NCI-H1417 (cell line): ENCODE results near the gene NOBOX.
A peak's percentile ranks its signal among the peaks of the same experiment; 100 is the strongest.
"Not testable (repeated sequence)": the region's sequence is repeated elsewhere in the genome, so short reads cannot be mapped to it uniquely, and the experiment has no call there.

ENCODE experiments used
- DNase-seq, 3 experiments: peaks; one replicate each; lab custom pipeline; 2025; lab: John Stamatoyannopoulos, UW

NOBOX gene

DNA sequence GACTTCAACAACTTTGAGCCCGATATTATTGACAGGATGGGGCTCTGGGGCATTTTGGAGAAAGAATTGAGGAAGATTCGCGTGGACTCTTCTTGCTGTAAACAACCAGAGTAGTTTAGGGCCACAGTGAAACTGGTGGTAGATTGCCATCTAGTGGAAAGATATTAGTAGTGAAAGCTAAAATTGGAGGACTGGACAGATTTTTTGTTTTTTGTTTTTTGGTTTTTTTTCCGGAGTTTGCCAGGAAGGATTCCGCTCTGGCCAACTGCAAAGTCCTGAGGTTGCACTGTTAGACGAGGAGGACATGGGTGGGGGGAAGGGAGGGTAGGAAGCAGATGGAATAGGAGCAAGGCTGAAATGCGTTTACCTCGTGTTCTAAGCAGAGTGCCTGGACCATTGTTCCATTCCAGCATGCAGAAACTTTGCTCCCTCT lies 11.7 kb downstream of the NOBOX start:
- DNase-seq, result peak; percentile 3 to 74 (median 23)

DNA sequence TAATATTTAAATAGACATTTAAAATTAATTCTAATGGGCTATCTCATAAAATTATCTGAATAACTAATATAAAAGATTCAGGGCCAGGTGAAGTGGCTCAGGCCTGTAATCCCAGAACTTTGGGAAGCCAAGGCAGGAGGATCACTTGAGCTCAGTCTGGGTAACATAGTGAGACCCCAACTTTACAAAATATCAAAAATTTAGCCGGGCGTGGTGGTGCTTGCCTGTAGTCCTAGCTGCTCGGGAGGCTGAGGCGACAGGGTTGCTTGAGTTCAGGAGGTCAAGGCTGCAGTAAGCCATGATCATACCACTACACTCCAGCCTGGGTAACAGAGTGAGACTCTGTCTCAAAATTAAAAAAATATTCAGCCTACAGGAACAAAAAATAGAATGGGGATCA lies 12.5 kb downstream of the NOBOX start:
- DNase-seq, result no peak

DNA sequence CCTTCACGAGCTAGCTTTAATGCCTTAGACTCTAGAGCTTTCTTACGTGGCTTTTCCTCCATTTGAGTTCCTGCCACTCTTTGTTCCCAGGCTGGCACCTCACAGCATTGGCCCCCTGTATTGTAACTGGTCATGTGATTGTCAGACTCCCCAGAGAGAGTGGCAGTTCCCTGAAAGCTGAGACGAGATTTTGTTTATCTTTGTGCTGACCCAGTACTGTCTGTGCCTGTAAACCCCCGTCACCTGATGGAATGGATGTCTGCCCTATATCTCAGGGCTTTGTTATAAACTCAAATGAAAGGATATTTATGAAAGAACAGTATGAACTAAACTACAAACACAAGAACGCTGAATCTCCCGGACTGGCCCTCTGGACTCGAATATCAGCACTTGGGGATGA lies 13.0 kb downstream of the NOBOX start:
- peak in 2 of 3 experiments; percentile 19 to 54 for DNase-seq

DNA sequence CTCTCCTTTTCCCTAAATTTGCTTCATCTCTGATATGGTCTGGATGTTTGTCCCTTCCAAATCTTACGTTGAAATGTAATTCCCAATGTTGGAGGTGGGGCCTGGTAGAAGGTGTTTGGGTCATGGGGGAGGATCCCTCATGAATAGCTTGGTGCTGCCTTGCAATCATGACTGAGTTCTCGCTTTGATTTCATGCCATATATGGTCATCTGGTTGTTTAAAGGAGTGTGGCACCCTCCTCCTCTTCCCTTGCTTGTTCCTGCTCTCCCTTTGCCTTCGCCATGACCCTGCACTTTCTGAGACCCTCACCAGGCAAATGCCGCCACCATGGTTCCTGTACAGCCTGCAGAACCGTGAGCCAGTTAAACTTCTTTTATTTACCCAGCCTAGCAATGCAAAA lies 14.5 kb downstream of the NOBOX start:
- DNase-seq, result no peak

DNA sequence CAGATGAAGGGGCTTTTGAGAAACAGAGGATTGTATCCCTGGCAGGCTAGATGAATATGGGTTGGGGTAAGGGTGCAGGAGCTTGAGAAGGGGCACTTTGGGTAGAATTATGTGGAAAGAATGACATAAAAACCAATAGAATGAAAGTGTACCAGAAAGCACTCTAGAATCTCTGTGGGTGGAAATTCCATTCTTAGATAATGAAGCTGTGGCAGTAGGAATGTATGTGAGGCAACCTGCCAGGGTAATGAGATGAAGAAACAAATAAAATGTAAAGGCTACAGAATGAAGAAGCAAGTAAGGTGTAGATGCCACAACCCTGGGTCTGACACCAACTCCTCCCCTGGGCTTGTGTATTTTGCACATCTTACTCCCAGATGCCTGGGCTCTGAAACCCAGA lies 16.8 kb downstream of the NOBOX start:
- DNase-seq, result no peak

DNA sequence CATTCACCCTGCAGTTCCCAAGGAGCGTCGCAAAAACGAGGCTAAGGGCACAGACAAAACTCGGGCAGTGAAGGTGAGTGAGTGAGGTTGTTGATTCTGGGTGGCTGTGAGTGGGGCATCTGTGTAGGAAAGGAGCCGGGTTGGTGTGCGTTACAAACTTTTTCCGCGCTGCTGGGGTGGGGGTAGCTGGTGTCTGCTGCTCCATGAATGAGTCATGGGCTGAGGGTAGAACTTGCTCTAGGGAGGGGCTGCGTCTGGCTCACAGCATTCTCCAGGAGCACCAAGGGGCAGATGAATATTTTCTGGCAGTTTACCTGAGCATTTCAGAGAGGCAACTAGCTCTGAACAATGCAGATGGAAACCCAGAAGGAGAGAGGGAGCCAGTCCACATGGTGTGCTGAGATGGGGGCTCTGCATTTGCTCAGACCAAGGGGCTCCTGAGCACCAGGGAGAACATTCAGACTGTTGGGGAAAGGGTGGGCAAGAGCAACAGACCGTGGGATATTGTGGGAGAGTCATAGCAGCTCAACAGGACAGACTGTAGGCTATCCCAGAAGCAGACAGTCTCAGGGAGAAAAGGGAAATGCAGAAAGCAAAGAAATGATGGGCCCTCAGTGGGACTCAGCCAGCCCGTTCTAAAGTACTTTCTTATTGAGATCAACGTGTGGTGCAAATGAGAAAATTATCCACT lies 18.8 kb downstream of the NOBOX start:
- DNase-seq, result no peak

DNA sequence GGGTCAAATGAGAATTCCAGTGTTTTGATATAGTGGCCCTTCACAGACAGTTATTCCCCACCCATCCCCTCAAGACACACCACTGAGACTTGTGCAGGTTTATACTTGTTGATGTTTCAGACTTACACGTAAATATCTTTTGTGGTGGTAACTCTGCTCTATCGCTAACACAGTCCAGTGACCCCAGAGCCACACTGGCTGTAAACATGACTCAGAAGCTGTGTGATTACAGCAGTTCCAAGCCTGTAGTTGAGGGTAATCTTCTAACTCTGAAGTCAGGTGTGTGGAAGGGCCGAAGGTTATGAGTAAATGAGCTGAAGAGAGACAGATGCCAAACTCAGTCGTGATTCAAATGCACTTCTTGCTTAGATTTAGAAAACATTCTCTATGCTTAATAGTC lies 19.4 kb downstream of the NOBOX start:
- no peak for DNase-seq

DNA sequence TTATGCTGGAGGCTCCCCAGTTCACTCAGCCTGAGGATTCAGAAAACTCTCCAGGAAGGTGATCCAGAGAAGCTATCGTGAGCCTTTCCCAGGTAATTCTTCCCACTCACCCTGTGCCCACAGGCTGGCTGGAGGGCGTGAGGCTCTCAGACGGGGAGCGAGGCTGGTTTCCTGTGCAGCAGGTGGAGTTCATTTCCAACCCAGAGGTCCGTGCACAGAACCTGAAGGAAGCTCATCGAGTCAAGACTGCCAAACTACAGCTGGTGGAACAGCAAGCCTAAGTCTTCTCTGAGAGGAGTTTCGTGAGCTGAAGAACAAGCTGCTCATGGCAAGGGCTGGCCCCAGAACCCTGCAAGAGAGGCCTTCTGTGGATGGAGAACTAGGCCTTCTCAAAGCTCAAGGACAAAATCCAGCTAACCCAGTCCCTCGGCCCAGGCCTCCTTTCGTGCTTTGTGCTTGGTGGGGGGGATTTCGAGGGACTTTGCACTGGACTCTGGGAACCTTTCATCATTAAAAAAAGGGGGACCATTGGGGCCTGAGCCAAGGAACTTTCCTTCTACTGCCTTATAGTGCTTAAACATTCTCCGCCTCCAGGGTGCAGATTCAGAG lies 23.6 kb downstream of the NOBOX start:
- DNase-seq, result no peak

DNA sequence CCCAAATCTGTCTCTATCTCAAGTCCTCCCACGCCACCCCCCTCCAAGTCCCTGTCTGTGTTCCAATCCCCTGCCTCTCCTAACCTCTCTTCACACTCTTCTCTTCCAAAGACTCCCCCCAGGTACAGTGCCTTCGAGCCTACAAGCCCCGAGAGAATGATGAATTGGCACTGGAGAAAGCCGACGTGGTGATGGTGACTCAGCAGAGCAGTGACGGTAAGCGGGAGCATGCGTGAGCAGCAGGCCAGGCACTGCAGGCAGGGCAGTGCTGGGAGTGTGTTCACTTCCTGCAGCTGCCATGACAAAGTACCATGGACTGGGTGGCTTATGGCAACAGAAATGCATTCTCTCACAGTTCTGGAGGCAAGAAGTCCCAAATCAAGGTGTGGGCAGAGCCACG lies 24.8 kb downstream of the NOBOX start:
- no peak for DNase-seq

DNA sequence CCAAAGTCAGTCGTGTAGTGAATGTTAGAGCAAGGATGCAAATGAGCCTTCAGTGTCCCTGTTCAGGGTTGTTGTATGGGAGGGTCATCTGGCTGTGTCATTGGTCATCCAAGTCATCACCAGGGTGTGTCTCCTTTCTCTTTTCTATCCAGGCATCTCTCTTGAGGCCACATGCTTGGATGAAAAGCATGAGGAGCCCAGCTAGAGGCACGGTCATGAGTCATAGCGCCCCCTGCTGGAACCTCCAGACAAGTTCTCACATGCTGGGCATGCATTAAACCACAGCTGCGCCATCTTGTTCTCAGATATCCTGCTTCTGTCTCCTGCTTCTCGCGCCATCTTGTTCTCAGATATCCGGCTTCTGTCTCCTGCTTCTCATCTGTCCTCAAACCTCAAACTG lies 34.3 kb downstream of the NOBOX start:
- DNase-seq, result not testable (repeated sequence)

DNA sequence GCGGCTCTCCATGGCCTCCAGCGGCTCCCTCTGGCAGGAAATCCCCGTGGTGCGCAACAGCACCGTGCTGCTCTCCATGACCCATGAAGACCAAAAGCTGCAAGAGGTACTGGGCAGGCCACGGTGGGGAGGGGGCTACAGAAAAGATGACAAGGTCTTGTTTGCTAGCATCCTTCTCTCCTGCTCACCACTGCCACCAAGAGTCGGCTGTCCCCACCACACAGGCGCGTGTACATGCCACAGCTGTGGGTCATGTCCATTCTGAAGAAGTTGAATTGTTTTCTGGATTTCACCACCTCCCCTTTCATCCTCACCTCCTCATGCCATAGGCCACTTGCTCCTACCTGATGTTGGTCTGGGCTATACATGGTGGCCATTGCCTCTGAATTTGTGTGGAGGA lies 36.2 kb downstream of the NOBOX start:
- not testable (repeated sequence) for DNase-seq

DNA sequence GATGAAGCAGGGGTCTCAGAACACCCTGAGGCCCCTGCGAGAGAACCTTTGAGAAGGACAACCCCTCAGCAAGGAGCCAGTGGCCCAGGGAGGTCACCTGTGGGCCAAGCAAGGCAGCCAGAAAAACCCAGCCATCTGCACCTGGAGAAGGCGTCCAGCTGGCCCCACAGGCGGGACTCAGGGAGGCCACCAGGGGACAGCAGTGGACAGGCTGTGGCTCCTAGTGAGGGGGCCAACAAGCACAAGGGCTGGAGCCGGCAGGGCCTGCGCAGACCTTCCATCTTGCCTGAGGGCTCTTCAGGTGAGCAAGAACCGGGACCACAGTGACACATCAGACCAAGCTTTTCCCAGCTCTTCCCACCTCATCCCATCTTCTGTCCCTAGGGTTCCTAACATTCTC lies 38.0 kb downstream of the NOBOX start:
- DNase-seq, result not testable (repeated sequence)

DNA sequence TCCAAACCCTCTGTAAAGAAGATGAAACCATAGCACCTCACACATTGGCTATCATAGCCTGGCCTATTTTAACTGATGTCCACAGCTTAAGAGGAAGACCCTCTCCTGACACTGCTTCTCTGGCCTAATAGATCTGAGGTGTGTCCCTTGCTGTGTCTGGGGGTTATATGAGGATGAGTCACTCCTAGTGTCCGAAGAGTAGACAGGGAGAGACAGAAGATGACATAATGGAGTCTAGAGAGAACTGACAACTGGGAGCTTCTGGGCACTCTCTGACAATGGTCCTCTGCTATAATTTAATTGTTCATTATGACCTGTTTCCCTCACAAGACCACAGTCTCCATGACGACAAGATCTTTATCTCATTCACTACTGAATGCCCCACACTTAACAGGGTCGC lies 41.4 kb downstream of the NOBOX start:
- not testable (repeated sequence) for DNase-seq

DNA sequence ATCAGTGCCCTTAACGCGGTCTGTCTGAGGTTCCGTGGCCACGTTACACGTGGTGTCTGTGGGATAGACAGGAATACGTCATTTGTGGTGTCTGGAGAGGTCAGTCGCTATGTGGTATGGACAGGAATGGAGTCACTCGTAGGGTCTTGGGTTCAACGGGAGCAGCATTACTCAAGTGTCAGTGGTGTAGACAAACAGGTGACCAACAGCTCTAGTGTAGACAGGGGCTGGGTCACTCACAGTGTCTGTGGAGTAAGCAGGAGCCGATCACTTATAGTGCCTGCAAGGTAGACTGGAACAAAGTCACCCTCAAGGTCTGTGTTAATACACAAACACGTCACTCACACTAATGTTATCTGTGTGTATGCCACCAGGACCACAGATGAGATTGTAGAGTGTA lies 46.6 kb downstream of the NOBOX start:
- not testable (repeated sequence) for DNase-seq

DNA sequence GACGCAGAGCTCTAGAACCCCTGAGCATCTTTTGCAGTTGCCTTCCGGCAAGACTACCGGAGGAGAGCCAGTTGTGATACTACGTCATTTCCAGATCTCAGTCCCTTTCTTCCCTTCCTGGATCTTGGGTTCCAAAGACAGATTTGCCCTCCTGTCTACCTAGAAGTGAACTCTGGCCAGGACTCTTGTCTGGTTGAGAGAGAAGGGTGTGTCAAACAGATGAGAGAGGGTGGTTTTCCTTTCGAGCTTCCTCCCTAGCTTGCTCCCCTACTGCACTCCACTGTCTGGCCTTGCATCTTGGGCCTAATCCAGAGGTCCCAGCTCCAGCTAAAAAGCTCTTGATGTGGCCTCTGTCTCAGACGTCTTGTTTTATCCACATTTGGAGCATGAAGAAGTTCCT lies 47.3 kb downstream of the NOBOX start:
- DNase-seq, result not testable (repeated sequence)

DNA sequence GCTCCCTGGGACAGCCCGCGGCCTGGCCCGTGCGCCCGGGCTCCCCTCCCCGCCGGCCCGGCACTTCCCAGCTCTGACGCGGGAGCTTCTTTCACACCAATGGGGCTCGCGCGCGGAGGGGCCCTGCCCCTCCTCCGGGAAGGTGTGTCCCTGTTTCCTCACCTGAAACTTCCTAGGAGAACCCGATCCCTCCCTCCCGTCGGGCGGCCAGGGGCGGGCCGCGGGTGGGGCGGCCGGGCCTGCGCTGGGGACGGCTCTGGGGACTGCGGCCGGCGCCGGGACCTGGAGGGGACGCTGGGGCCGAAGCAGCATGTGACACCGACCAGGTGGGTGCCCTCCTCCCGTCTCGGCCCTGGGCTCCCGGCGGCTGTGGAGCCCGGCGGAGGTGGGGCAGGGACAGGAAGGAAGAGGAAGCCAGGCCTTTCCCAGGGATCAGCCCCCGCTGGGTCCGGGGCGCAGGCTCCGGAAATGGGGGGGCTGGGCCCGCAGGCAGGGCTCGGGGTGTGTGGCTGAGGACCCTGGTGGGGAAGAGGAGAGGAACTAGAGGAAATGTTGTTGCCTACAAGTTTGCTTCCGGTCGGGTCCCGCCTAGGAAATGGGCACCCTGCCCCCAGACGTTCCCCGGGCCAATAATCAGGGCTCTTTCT lies 48.2 kb downstream of the NOBOX start, which contains the start of gene ARHGEF5:
ARHGEF5 (plus strand) TSS at position 227 of the 647 bp plus-strand sequence. CDS start 7,268 bp downstream, outside the sequence.
- not testable (repeated sequence) for DNase-seq

DNA sequence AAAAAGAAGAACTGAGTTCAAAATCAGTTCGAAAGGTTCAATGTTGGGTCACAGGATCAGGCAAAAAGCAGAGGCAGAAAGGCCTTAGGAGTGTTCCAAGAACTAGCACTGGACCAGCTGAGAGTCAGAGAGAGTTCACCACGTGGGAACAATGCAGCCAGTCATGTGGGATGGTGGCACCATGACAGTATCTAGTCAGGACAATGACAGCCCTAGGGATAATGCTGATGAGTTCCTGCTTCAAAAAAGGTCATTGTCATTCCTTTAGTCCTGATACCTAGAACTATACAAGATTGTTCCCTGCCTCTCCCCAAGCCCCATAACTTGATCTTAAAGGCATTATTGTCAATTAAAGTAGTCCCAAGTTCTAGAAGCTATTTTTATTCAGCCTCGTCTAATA lies 51.8 kb downstream of the NOBOX start:
- DNase-seq, result not testable (repeated sequence)

DNA sequence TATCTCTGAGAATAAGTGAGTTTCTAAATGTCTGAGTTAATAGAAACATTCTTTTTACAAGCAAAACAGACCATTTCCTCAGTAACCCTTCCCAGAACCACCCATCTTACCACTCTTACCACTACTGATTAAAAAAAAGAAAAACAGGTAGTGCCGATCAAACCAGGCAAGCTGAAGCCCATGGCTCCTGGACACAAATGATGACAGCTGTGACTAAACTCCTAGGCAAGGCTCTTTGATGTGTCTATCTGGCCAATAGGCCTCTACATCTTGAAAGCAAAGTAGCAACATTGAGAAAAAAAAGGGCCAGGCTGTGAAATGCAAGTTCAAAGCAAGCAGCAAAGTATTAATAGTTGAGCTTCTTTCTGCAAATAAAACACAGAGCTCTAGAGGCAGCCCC lies 54.9 kb downstream of the NOBOX start:
- not testable (repeated sequence) for DNase-seq
